Measurements from ENCODE around the gene SLC35F3. TPM values are rescaled to one million over a fixed set of nuclear protein-coding genes. Genes with fewer than 3 reads are reported as not detected.

SLC35F3 gene
- total RNA-seq, 1 donor from 2014 or later: not detected

DNA sequence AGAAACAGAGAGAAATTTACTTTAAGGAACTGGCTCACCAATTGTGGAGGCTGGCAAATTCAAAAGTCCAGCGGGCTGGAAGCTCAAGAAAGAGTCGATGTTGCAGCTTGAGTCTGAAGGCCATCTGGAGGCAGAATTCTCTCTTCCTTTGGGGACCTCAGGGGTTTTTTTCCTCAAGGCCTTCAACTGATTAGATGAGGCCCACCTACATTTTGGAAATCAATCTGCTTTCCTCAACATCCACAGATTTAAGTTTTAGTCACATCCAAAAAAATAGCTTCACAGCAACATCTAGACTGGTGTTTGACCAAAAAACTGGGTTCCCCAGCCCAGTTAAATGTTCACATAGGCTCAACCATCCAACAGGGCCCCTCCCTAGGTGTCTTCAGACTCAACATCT lies 114.9 kb downstream of the SLC35F3 start:
- no peak overlapping the region for H3K4me3 ChIP-seq
- intact Hi-C loops (cut with micrococcal nuclease): no loop called here
- no peak for TF ChIP-seq CTCF (IDR thresholded peaks at IDR 0.05; ENCODE audit: borderline replicate concordance)
- H3K27me3 ChIP-seq (ENCODE audit: low read depth): no peaks in the 10 kb centered on the region
- no peaks in the 10 kb centered on the region for H3K9me3 ChIP-seq (replicated peaks)
- H3K27ac ChIP-seq (replicated peaks): no peak overlapping the region
- no peak for DNase-seq
- H3K36me3 ChIP-seq: no peaks in the 10 kb centered on the region
- H3K4me1 ChIP-seq: no peaks in the 10 kb centered on the region

GRCh38 chr1:234022302-234022701 lies 117.8 kb downstream of the SLC35F3 start:
- H3K4me1 ChIP-seq: no peaks in the 10 kb centered on the region
- no peaks in the 10 kb centered on the region for H3K36me3 ChIP-seq
- no peak for TF ChIP-seq CTCF (IDR thresholded peaks at IDR 0.05; ENCODE audit: borderline replicate concordance)
- intact Hi-C loops (cut with micrococcal nuclease): no loop called here
- no peak overlapping the region for H3K27ac ChIP-seq (replicated peaks)
- no peak for DNase-seq
- no peaks in the 10 kb centered on the region for H3K9me3 ChIP-seq (replicated peaks)
- no peaks in the 10 kb centered on the region for H3K27me3 ChIP-seq (ENCODE audit: low read depth)
- H3K4me3 ChIP-seq: no peak overlapping the region

DNA sequence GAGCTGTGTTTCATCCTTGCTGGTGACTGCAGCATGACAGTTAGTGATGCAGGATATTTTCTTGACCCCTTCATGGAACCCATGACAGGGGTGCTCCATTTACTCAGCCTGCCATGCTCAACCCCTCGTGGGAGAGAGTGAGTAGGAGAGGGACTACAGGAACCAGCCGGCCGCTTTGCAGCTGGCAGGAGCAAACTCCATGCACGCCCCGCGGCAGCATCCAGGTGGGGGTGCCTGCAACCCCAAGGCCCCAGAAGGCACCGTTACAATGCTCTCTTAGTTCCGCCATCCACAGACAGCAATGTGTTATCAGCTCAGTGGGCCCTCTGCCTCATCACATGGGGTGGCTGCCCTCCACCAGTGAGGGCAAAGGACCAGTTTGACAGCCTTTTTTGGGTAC lies 135.1 kb downstream of the SLC35F3 start:
- Histone ChIP-seq H3K27ac (replicated peaks) (no peak overlapping the region), H3K4me1 (no peaks in the 10 kb centered on the region), H3K9me3 (replicated peaks) (peaks cover 8% of the 10 kb centered on the region), H3K4me3 (no peak overlapping the region), H3K36me3 (no peaks in the 10 kb centered on the region), H3K27me3 (ENCODE audit: low read depth) (peaks cover 13% of the 10 kb centered on the region)
- DNase-seq: no peak
- intact Hi-C loops (cut with micrococcal nuclease): no loop called here
- TF ChIP-seq CTCF (IDR thresholded peaks at IDR 0.05; ENCODE audit: borderline replicate concordance): no peak

GRCh38 chr1:234040446-234041317 lies 136.2 kb downstream of the SLC35F3 start:
- H3K36me3 ChIP-seq: no peaks in the 10 kb centered on the region

DNA sequence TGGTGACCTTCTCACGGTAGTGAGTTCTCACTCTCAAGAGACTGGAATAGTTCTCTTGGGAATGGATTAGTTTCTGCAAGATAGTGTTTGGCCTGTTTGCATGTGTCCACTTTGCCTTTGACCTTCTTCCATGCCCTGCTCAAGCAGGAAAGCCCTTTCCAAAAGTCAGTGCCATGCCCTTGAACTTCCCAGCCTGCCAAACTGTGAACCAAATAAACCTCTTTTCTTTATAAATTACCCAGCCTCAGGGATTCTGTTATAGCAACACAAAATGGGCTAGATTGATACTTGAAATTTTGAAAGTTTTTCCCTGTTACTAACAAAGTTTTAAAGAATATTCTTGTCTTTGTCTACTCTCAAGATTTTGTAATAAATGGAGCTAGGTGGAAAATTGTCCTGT lies 139.6 kb downstream of the SLC35F3 start:
- no peaks in the 10 kb centered on the region for H3K4me1 ChIP-seq
- no peaks in the 10 kb centered on the region for H3K36me3 ChIP-seq
- no peak for DNase-seq
- H3K9me3 ChIP-seq (replicated peaks): peaks cover 33% of the 10 kb centered on the region
- TF ChIP-seq CTCF (IDR thresholded peaks at IDR 0.05; ENCODE audit: borderline replicate concordance): no peak
- H3K27me3 ChIP-seq (ENCODE audit: low read depth): no peaks in the 10 kb centered on the region
- no peak overlapping the region for H3K27ac ChIP-seq (replicated peaks)
- no peak overlapping the region for H3K4me3 ChIP-seq
- intact Hi-C loops (cut with micrococcal nuclease): no loop called here

More at GRCh38 chr1:234040446-234041317, 136.2 kb downstream of the SLC35F3 start:
- intact Hi-C loops (cut with micrococcal nuclease): no loop called here
- Histone ChIP-seq H3K4me1 (no peaks in the 10 kb centered on the region), H3K9me3 (replicated peaks) (peaks cover 8% of the 10 kb centered on the region), H3K27ac (replicated peaks) (no peak overlapping the region), H3K27me3 (ENCODE audit: low read depth) (peaks cover 10% of the 10 kb centered on the region), H3K4me3 (no peak overlapping the region)
- no peak for TF ChIP-seq CTCF (IDR thresholded peaks at IDR 0.05; ENCODE audit: borderline replicate concordance)
- no peak for DNase-seq
